ENCODE results near the gene TNPO2. TPM values are rescaled to one million over a fixed set of nuclear protein-coding genes. Genes with fewer than 3 reads are reported as not detected.
A peak's percentile ranks its signal among the peaks of the same experiment; 100 is the strongest.

Gene TNPO2
- total RNA-seq, 1 donor from 2014 or later: 99.7 TPM

DNA sequence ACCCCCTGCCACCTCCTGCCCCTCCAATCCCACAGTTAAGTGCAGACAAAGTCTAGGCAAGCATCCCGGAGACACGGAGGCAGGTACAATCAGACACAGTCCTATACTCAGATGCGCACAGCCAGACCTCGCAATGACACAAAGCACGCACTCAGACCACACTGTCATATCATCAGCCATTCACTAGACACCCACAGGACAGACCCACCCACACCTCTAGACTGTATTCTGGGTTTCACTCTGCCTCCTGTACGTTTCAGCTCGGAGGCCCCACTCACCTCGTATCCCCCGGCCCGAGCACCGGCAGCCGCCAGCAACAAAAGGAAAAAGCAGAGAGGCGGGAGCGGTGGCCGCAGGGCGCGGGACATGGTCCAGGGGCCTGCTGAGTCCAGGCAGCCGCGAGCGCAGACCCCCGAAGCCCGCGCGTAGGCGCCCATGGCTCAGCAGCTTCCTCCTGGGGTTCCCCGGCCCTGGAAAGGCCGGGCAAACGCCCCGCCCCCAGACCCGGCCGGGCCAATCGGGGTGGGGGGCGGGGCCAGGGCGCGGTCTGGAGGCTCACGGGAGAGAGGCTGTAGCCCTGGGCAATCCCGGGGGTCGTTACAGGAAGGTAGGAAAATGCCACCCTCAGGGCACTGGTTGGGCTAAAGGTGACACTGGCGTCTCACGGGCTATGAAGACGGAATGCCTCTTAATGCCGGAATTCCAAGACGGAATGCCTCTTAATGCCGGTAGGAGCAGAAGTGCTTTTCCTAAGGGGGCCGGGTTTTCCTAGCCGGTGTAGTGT is 57.3 kb downstream of the TNPO2 start, which contains the start of the genes MAN2B1 and WDR83:
TSS of gene MAN2B1 (minus strand) at position 478 of the 784 bp plus-strand sequence. CDS start at position 437, 41 bp downstream.
TSS of gene WDR83 (plus strand) at position 543 of the 784 bp plus-strand sequence. CDS start 2,984 bp downstream, outside the sequence.
- H3K4me3 Mint-ChIP-seq: peak within 1 kb of the TSS; percentile 99
- peak within 1 kb of the TSS; percentile 79 for H3K27ac Mint-ChIP-seq

GRCh38 chr19:12665671-12666264 is 58.0 kb downstream of the TNPO2 start:
- Mint-ChIP-seq H3K27me3 (no peaks in the 10 kb centered on the region), H3K36me3 (peaks cover 3% of the 10 kb centered on the region), H3K9me3 (no peaks in the 10 kb centered on the region), H3K4me1 (ENCODE audit: unreplicated experiment) (peaks cover 13% of the 10 kb centered on the region), H3K27ac (peak overlapping the region; percentile 79), H3K4me3 (peak overlapping the region; percentile 99)
- no peak for DNase-seq (ENCODE audit: extremely low spot score, unreplicated experiment)
- TF ChIP-seq CTCF (conservative IDR thresholded peaks at IDR 0.05): no peak

More for the DNA sequence above, 57.3 kb downstream of the TNPO2 start, which contains the start of the genes MAN2B1 and WDR83:
- no peak for TF ChIP-seq CTCF (conservative IDR thresholded peaks at IDR 0.05)
- Mint-ChIP-seq H3K4me1 (ENCODE audit: unreplicated experiment) (peaks cover 13% of the 10 kb centered on the region), H3K9me3 (no peaks in the 10 kb centered on the region), H3K27me3 (no peaks in the 10 kb centered on the region), H3K36me3 (peaks cover 3% of the 10 kb centered on the region)
- DNase-seq (ENCODE audit: extremely low spot score, unreplicated experiment): peak; percentile 81

DNA sequence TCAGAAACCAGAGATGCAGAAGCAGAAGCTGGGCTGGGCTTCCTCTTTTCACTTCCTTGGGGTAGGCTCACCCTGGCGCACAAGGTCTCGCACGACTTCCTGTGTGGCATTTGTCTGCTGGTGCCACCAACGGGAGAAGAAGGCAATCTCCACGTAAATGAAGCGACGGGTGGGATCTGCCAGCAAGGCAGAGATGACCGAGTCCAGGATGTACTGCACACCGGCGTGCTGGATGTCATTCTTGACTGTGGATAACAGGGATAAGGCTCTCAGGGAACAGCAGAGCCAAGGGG is 58.5 kb downstream of the TNPO2 start:
- H3K36me3 Mint-ChIP-seq: peaks cover 3% of the 10 kb centered on the region
- DNase-seq (ENCODE audit: extremely low spot score, unreplicated experiment): no peak
- no peaks in the 10 kb centered on the region for H3K27me3 Mint-ChIP-seq
- H3K9me3 Mint-ChIP-seq: no peaks in the 10 kb centered on the region
- no peak for TF ChIP-seq CTCF (conservative IDR thresholded peaks at IDR 0.05)
- peak overlapping the region; percentile 51 for H3K4me3 Mint-ChIP-seq
- no peak overlapping the region for H3K27ac Mint-ChIP-seq
- peaks cover 13% of the 10 kb centered on the region for H3K4me1 Mint-ChIP-seq (ENCODE audit: unreplicated experiment)

GRCh38 chr19:12664406-12665280 is 59.1 kb downstream of the TNPO2 start:
- H3K4me3 Mint-ChIP-seq: peak overlapping the region; percentile 51
- no peak for DNase-seq (ENCODE audit: extremely low spot score, unreplicated experiment)
- peaks cover 13% of the 10 kb centered on the region for H3K4me1 Mint-ChIP-seq (ENCODE audit: unreplicated experiment)
- no peaks in the 10 kb centered on the region for H3K9me3 Mint-ChIP-seq
- H3K36me3 Mint-ChIP-seq: peaks cover 6% of the 10 kb centered on the region
- H3K27me3 Mint-ChIP-seq: no peaks in the 10 kb centered on the region
- TF ChIP-seq CTCF (conservative IDR thresholded peaks at IDR 0.05): no peak
- H3K27ac Mint-ChIP-seq: no peak overlapping the region

GRCh38 chr19:12660980-12661379 is 62.8 kb downstream of the TNPO2 start:
- DNase-seq (ENCODE audit: extremely low spot score, unreplicated experiment): no peak
- Mint-ChIP-seq H3K4me3 (no peak overlapping the region), H3K36me3 (peaks cover 6% of the 10 kb centered on the region), H3K9me3 (no peaks in the 10 kb centered on the region), H3K27ac (no peak overlapping the region), H3K4me1 (ENCODE audit: unreplicated experiment) (peaks cover 4% of the 10 kb centered on the region), H3K27me3 (no peaks in the 10 kb centered on the region)
- TF ChIP-seq CTCF (conservative IDR thresholded peaks at IDR 0.05): no peak
